Activated naive CD4-positive, alpha-beta T cell treated with anti-CD3 and anti-CD28 coated beads, Interleukin-2, amount 50 U/mL, for 24 hours (primary cell): ENCODE results near the gene KRT7.

Source experiments
- H3K27ac Mint-ChIP-seq: one replicate; pipeline ENCODE4 v1.8.0; 2021; ENCODE audit warnings: mild to moderate bottlenecking, mixed read lengths
- H3K27me3 Mint-ChIP-seq: one replicate; pipeline ENCODE4 v1.8.0; 2021; ENCODE audit warnings: mixed read lengths
- H3K36me3 Mint-ChIP-seq: one replicate; pipeline ENCODE4 v1.8.0; 2021; ENCODE audit warnings: mixed read lengths
- H3K4me1 Mint-ChIP-seq: one replicate; pipeline ENCODE4 v1.8.0; 2021; ENCODE audit warnings: mixed read lengths
- H3K4me3 Mint-ChIP-seq: one replicate; pipeline ENCODE4 v1.8.0; 2021; ENCODE audit warnings: mild to moderate bottlenecking, mixed read lengths
- H3K9me3 Mint-ChIP-seq: one replicate; pipeline ENCODE4 v1.8.0; 2021; ENCODE audit warnings: mixed read lengths

The KRT7 gene

DNA sequence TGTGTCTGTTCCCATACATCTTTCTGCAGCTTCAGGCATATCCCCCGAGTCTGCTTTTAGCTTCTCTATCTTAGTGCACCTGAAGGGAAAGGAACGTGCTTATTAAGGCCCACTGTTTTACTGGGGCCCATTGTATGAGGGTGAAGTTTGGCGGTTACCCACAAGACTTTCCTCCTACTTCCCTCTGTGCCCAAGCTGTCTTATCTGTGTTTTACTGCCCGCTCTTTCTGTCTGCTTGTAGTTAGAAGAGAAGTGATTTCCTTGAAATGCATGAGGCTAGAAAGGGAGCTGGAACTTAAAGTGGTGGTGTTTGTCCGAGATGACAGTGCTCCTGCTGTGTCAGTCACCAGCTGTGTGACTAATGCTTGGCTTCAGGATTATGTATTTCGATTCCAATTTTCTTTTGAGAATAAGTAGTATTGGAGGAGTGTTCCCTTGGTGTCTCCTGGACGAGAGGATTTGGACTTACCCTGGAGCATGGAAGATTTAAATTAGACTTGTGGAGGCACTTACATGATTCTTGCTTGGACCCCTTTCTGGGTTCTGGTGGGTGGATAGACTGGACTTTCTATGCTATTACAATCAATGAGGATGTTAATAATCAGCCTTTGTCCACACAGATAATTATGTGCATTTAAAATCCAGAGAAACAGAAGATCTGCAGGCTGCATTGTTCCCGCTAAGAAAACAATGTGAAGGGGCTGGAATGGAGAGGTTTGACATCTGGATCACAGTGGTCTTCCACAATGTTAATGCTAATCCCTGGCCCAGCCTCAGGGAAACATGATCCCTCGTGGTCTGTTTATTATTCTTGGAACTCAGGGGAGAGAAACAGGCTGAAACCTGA lies 27.5 kb downstream of the KRT7 start:
- H3K9me3 Mint-ChIP-seq = no peaks in the 10 kb centered on the region
- no peak overlapping the region for H3K4me3 Mint-ChIP-seq
- peaks cover 11% of the 10 kb centered on the region for H3K4me1 Mint-ChIP-seq
- H3K27ac Mint-ChIP-seq = no peak overlapping the region
- H3K27me3 Mint-ChIP-seq = peaks cover 40% of the 10 kb centered on the region
- peaks cover 2% of the 10 kb centered on the region for H3K36me3 Mint-ChIP-seq

DNA sequence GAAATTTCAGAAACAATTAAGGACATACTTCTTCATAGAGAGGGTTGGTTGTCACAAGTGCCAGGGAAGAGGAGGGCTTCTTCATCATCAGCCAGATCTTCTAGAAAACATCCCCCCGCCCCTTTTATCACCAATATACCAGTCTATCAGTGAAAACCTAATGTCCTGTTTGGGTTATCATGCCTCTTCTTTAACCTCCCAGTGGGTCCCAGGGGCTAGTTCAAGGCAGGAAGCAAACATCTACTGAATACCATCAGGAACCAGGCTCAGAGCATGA lies 28.1 kb downstream of the KRT7 start:
- Mint-ChIP-seq H3K4me1 (peaks cover 11% of the 10 kb centered on the region), H3K4me3 (no peak overlapping the region), H3K36me3 (peaks cover 2% of the 10 kb centered on the region), H3K27me3 (peaks cover 36% of the 10 kb centered on the region), H3K27ac (no peak overlapping the region), H3K9me3 (no peaks in the 10 kb centered on the region)

DNA sequence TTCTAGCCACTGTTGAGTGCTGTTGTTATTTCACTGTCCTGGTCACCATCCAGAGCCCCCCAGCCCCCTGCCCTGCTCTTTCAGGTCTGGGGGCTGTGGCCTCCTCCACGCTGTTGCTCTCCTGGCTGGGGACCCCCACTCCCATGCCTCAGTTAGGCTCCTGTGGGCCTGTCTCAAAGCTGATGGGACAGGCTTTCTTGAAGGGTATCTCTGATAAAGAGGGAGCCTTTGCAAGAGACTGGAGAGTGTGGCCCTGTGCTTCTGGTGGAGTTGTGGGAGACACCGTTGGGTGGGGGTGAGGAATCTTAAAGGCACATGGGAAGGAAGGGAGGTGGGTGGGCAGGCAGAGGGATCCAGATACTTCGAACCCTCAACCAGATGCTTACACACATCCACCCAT lies 29.2 kb downstream of the KRT7 start:
- Mint-ChIP-seq H3K4me1 (peaks cover 11% of the 10 kb centered on the region), H3K27ac (no peak overlapping the region), H3K27me3 (peaks cover 29% of the 10 kb centered on the region), H3K4me3 (no peak overlapping the region), H3K36me3 (no peaks in the 10 kb centered on the region), H3K9me3 (no peaks in the 10 kb centered on the region)

DNA sequence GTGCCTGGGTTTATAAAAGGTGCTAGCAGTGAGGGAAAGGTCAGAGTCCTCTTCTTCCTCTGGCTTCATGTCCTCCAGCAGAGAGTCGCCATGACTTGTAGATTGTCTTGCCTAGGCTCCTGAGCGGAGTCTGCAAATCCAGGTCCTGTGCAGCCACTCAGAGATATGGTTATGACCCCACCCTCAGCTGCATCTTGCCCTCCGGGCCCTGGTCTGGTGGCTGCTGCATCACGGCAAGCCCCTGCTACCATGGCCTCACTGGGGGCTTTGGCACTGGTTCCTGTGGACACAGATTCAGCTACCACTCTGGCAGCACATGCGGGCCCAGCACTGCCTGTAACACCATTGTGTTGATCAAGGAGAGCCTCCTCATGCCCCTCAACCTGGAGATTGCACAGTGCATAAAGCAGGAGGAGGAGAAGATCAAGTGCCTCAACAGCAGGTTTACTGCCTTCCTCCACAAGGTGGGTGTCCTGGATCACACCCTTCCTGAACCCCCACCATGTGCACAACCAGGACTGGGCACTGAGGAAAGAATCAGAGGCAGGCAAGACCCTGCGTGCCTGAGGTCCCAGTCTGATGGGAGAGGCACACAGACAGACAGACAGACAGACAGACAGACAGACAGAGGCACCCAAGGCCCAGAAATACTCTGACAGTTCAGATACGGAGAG lies 30.9 kb downstream of the KRT7 start:
- H3K36me3 Mint-ChIP-seq = no peaks in the 10 kb centered on the region
- no peak overlapping the region for H3K4me3 Mint-ChIP-seq
- no peaks in the 10 kb centered on the region for H3K9me3 Mint-ChIP-seq
- peaks cover 24% of the 10 kb centered on the region for H3K27me3 Mint-ChIP-seq
- H3K4me1 Mint-ChIP-seq = peaks cover 11% of the 10 kb centered on the region
- H3K27ac Mint-ChIP-seq = peak overlapping the region; percentile 53

DNA sequence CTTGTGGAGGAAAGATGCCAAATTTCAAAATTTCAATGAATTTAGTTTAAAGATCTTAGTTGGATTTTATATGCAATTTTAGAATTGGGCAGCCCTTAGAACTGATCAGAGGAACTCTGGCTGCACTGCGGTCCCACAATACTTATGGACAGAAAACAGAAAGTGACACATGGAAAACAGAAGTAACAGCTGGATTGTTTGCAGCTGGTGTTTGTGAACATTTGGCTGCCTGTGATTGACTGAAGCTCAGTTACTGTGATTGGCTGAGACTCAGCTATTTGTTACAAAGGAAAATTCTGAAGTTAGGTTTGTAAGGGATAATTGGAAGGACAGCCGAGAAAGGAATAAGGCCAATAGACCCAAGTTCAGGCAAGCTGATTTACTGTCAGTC lies 31.4 kb downstream of the KRT7 start:
- H3K4me3 Mint-ChIP-seq = no peak overlapping the region
- no peak overlapping the region for H3K27ac Mint-ChIP-seq
- peaks cover 20% of the 10 kb centered on the region for H3K27me3 Mint-ChIP-seq

DNA sequence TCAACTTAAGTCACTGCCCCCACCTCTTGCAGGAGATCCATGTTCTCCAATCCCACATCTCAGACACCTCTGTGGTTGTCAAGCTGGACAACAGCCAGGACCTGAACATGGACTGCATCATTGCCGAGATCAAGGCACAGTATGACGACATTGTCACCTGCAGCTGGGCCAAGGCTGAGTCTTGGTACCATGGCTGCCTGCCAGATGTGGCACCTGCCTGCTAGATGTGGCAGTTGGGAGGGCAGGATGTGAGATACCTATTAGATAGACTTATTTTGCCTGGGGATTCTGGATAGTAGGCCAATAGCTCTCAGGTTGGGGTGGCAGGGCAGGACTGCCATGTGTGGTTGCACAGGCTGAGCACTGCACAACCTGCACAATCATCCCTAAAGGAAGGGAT lies 33.5 kb downstream of the KRT7 start:
- Mint-ChIP-seq H3K9me3 (no peaks in the 10 kb centered on the region), H3K27ac (no peak overlapping the region), H3K27me3 (peaks cover 15% of the 10 kb centered on the region), H3K4me3 (no peak overlapping the region), H3K36me3 (no peaks in the 10 kb centered on the region), H3K4me1 (no peaks in the 10 kb centered on the region)

More for the DNA sequence above, 31.4 kb downstream of the KRT7 start:
- H3K9me3 Mint-ChIP-seq = no peaks in the 10 kb centered on the region
- peaks cover 8% of the 10 kb centered on the region for H3K4me1 Mint-ChIP-seq
- H3K36me3 Mint-ChIP-seq = no peaks in the 10 kb centered on the region

DNA sequence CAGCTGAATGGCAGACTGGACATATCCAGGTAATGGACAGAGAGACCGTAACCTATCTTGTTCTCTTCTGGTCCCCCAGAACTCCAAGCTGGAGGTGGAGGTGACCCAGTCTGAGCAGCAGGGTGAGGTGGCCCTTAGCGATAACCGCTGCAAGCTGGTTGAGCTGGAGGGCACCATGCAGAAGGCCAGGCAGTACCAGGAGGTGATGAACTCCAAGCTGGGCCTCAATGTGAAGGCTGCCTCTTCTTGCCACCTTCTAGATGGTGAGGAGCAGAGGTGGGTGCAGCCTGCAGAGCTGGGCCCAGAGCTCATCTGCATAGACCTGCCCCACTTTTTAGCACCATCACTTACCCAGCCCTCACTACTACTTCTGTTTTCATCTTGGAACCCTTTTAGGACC lies 34.2 kb downstream of the KRT7 start:
- no peaks in the 10 kb centered on the region for H3K9me3 Mint-ChIP-seq
- H3K36me3 Mint-ChIP-seq = no peaks in the 10 kb centered on the region
- peaks cover 11% of the 10 kb centered on the region for H3K27me3 Mint-ChIP-seq
- H3K4me3 Mint-ChIP-seq = no peak overlapping the region
- H3K27ac Mint-ChIP-seq = no peak overlapping the region
- no peaks in the 10 kb centered on the region for H3K4me1 Mint-ChIP-seq

DNA sequence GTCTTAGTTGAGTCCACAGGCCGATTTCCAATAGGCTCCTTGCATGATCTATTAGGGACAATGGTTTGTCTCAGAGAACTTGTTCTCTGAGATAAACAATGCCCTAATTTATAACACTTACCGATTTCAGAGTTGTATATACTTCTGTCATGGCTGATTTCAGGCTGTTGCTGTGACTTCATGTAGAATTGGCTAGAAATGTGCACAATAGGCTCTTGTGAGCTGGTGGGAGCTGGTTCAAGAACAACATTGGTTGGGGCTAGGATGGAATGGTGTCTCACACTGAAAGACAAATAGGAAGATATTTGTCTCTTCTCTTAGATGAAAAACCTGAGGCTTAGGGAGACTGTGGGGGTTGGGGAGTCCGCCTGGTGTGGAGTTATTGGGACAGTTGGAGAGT lies 34.7 kb downstream of the KRT7 start:
- Mint-ChIP-seq H3K4me3 (no peak overlapping the region), H3K27me3 (peaks cover 11% of the 10 kb centered on the region), H3K36me3 (no peaks in the 10 kb centered on the region), H3K4me1 (no peaks in the 10 kb centered on the region), H3K27ac (no peak overlapping the region), H3K9me3 (no peaks in the 10 kb centered on the region)

DNA sequence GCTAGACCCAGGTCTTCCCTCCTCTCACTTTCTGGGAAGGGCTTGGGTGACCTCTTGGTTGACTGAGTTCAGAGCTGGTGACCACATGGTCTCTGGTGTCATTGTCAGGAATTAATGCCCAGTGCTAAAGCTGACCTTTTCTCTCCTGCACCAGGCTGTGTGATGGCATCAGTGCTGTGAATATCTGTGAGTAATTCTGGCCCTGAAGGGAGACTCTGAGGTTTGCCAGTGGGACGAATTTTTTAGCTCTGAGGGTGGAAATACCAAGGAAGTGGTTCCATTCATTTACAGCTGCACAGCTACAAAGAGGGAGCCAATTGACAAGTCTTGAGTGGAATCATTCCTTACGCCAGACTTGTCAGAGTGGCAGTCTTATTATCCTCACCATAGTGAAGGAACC lies 35.2 kb downstream of the KRT7 start:
- H3K27ac Mint-ChIP-seq = no peak overlapping the region
- H3K4me1 Mint-ChIP-seq = no peaks in the 10 kb centered on the region
- no peaks in the 10 kb centered on the region for H3K9me3 Mint-ChIP-seq
- H3K27me3 Mint-ChIP-seq = peaks cover 11% of the 10 kb centered on the region
- no peak overlapping the region for H3K4me3 Mint-ChIP-seq
- H3K36me3 Mint-ChIP-seq = no peaks in the 10 kb centered on the region

DNA sequence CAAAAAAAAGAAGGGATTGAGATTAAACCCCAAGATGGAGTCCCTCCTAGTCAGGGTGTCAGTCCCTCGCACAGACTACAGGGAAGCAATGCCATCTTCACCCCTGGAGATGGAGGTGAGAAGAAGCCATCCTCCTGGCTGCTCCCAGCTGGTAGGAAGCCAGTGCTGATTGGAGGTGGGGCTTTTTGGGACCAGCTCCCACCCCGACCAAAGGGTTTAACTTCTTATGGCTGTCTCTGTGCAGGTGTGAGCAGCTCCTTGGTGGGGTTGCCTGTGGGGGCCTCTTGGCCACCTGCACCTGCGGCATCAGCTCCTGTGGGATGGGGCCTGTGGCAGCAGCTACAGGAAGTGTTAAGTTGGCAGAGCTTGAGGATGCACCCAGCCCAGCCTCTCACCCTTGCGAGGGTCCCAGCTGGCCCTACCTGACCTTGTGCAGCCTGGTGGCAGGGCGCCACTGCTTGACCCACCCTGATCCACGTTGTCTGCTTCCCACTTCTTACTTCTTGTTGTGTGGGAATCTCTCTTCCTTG lies 37.6 kb downstream of the KRT7 start:
- peaks cover 11% of the 10 kb centered on the region for H3K27me3 Mint-ChIP-seq
- H3K4me3 Mint-ChIP-seq = no peak overlapping the region
- H3K9me3 Mint-ChIP-seq = no peaks in the 10 kb centered on the region
- H3K27ac Mint-ChIP-seq = no peak overlapping the region
- no peaks in the 10 kb centered on the region for H3K4me1 Mint-ChIP-seq
- no peaks in the 10 kb centered on the region for H3K36me3 Mint-ChIP-seq

DNA sequence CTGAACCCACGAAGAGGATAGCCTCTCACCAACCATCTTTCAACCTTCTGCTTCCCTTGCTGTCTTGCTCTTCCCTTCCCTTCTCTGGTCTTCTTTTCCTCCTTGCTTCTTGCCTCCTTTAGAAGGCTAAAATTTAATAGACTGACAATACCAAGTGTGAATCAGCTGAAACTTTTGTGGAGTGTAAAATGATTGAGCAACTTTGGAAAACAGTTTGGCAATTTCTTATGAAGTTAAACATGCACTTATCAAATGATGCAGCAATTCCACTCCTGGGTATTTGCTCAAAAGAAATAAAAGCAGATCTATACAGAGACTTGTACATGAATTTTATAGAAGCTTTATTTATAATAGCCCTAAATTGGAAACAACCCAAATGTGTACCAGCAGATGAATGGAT lies 38.1 kb downstream of the KRT7 start:
- Mint-ChIP-seq H3K27ac (peak overlapping the region; percentile 61), H3K9me3 (no peaks in the 10 kb centered on the region), H3K27me3 (peaks cover 11% of the 10 kb centered on the region), H3K4me3 (no peak overlapping the region), H3K4me1 (no peaks in the 10 kb centered on the region), H3K36me3 (no peaks in the 10 kb centered on the region)

DNA sequence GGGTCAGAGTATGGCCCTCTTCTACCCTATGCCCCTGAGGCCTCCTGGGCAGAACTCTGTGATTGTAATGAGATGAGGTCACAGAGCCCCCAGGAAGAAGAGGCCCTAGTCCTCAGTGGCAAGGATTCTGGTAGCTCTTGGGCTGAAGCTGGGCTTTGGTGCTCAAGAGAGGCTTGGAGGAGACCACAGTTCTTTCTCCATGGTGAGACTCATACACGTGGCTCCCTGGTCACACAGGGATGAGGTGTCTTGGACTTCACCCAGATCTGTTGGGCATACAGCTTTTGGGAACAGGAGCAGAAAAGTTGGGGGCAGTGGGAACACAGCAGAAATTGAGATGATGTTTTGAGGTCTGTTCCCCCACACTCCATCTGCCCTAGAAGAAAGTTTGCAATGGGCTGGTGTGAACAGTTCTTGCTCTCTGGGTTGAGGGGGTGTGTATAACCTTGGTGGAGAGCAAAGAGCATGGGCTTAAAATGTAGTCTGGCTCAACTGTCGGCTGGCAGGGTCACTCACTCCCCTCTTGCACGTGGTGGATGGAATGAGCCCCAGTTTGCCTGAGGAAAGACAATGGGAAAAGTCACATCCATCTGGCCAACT lies 41.6 kb downstream of the KRT7 start, which contains the start of gene KRT86:
Gene KRT86 (plus strand): TSS at position 125 of the 600 bp plus-strand sequence. CDS start 27,272 bp downstream, outside the sequence.
- Mint-ChIP-seq H3K27me3 (peaks cover 9% of the 10 kb centered on the region), H3K9me3 (no peaks in the 10 kb centered on the region), H3K27ac (no peak within 1 kb of the TSS), H3K36me3 (no peaks in the 10 kb centered on the region), H3K4me3 (no peak within 1 kb of the TSS), H3K4me1 (peaks cover 5% of the 10 kb centered on the region)

DNA sequence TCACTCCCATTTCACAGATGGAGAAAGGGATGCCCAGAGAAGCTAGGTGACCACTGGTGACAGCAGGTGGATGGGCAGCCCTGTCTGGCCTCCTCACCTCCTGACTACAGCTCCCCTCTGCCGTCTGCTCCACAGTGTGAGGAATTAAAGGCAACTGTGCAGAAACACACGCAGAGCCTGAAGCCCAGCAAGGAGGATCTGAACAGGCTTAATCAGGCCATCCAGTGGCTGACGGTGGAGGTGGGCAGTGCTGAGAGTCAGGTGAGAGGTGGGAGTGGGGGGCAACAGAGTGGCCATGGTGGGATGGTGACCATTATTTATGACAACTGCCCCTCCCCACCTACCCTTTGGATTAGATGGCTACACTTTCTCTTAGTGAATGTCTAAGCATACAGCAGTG lies 42.6 kb downstream of the KRT7 start:
- Mint-ChIP-seq H3K4me1 (peaks cover 5% of the 10 kb centered on the region), H3K27me3 (peaks cover 5% of the 10 kb centered on the region), H3K36me3 (no peaks in the 10 kb centered on the region), H3K4me3 (no peak overlapping the region), H3K27ac (no peak overlapping the region), H3K9me3 (no peaks in the 10 kb centered on the region)

DNA sequence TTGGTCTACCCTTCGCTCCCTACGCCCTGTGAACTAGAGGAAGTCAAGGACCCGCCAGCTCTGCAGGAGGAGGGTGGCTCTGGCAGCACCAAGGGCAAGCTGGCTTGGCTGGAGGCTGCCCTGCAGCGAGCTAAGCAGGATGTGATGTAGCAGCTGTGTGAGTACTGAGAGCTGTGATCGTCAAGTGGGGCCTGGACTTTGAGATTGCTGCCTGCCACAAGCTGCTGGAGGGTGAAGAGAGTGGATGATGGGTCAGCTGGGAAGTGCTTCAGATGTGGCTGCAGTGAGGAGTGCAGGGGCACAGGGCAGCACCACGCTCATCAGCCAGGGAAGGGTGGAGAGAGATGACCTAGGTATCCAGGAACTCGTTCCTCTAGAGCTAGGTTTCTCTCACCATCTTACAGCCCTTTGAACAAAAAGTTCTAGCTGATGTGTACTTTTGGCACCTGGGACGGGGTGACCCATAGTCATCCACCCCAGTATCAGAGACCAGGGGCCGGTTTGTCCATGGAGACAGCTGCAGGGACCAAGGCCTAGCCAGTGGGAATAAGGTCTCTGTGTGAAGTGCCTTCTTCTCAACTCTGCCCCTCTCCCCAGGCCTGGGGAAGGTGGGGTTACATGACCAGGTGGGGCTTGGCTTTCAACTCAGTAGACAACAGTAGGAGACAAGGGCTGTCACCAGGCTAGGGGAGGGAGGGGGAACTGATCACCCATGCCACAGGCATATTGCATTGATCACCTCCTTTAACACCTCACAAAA lies 44.6 kb downstream of the KRT7 start:
- peaks cover 5% of the 10 kb centered on the region for H3K4me1 Mint-ChIP-seq
- no peak overlapping the region for H3K27ac Mint-ChIP-seq
- no peaks in the 10 kb centered on the region for H3K27me3 Mint-ChIP-seq
- H3K4me3 Mint-ChIP-seq = no peak overlapping the region
- no peaks in the 10 kb centered on the region for H3K9me3 Mint-ChIP-seq
- H3K36me3 Mint-ChIP-seq = no peaks in the 10 kb centered on the region

DNA sequence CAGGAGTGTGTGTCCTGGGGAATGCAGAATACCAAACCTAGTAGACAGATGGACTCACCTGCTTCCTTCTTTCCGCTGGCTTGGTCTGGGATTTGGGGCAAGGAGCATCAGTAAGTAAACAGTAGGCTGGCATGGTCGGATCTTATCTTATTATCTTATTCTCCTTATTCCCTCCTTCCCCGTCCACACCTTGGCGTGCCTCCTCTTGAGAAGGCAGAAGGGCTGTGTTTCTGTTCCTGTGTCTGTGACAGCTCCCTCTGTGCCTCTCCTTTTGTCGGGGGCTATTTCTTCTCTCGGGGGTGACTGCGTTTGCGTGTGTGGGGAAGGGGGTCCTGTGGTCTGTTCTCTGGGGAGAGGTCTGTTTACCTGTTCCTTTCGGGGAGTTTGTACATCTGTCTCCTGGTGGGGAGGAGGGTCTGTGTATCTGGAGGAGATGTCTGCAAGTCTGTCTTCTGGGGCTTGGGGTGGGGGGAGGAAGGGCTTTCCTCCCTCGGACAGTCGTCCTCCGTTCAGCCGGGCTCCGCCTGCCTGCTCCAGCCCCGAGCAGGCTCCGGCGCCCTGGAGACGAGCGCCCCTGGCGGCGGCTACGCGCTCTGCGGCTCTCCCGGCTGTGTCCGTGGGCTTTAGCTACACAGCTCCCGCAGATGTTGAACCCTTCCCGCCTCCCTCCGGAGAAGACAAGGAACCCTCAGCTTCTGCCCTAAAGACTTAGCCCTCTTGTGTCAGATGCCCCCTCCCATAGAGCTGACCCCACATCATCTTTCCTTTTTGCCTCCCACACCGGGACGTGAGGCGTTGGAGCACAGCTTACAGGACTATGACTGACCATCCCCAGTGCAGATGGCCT lies 45.8 kb downstream of the KRT7 start:
- no peaks in the 10 kb centered on the region for H3K36me3 Mint-ChIP-seq
- no peaks in the 10 kb centered on the region for H3K9me3 Mint-ChIP-seq
- H3K4me1 Mint-ChIP-seq = peaks cover 5% of the 10 kb centered on the region
- no peaks in the 10 kb centered on the region for H3K27me3 Mint-ChIP-seq
- H3K27ac Mint-ChIP-seq = no peak overlapping the region
- H3K4me3 Mint-ChIP-seq = peak overlapping the region; percentile 43
